DMS153 (cell line): ENCODE measurements around the gene SRGAP1.

Source experiments
- DNase-seq: peaks from one replicate; lab custom pipeline; 2025; lab: John Stamatoyannopoulos, UW

The SRGAP1 gene

GRCh38 chr12:63937378-63938316 lies 93.1 kb downstream of the SRGAP1 start:
- no peak for DNase-seq

DNA sequence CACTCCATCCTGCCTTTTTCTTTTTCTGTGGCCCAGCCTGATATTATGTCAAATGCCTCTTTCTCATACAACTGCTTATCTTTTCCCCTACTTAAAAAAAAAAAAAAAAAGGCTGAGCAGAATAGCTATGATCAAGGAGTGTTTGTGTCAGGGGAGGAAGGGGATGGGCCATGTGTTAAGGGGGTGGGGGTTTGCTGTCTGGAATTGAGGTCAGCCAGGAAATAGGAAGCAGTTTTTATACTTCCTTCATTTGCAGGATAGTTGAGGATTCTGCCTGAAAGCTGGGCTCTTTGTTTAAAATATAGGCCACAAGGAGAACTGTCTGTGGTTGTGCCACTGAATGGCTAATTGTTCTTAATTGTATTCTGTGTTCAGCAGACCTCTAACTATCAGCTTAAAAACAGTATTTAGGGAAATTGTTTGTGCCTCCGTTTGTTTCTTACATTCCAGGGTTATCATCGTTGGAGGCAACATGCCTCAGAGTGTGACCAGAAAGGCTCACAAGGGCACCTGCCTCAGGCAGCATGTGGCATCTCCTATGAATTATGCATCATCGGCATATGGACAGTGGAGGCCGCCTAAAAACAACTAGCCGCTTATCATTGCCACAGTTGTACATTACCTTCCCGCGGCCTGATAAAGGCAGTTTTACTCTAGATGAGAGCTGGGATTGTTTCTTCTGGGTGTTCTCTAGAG lies 96.0 kb downstream of the SRGAP1 start:
- DNase-seq: peak; percentile 40

- DNase-seq: no peak
Measured at GRCh38 chr12:63941166-63941800, 96.8 kb downstream of the SRGAP1 start.

GRCh38 chr12:63941879-63942278 lies 97.4 kb downstream of the SRGAP1 start:
- DNase-seq: no peak

DNA sequence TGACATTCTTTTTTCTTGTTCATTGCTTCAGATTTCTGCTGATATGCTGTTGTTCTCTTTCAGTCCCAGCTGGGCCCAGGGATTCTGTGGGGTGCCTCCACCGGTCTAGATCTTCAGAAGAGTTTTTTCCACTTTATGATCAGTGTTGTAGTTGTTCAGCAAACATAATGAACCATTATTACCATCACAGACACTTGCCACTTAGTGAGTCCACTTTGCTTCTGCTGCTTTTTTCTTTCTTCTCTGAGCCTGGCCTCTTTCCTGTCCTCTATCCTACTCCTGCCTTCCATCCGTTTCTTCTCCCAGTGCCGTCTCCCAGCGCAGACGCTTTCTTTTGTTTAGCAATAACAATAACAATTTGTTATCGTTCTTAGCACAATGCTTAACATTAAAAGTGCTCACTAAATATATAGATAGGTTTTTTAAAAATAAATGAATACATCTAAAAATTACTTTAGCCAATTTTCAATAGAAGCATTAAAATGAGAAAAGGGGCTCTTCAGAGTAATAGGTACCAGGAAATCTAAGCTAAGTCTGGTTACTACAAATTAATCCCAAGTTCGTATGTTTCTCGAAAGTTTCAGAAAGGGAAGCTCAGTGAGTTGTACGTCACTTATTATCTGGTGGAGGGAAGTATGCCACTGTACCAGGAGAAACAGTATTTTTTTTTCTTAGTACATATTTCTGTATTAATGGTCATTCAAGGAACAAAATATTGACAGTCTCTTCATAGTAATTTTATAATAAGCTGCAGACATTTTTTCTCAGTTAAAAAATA lies 98.2 kb downstream of the SRGAP1 start:
- no peak for DNase-seq

- DNase-seq: no peak
Measured at GRCh38 chr12:63944034-63944579, 99.6 kb downstream of the SRGAP1 start.

GRCh38 chr12:63944586-63945228 lies 100.2 kb downstream of the SRGAP1 start:
- no peak for DNase-seq

GRCh38 chr12:63945777-63946176 lies 101.3 kb downstream of the SRGAP1 start:
- no peak for DNase-seq

GRCh38 chr12:63948211-63948610 lies 103.7 kb downstream of the SRGAP1 start:
- no peak for DNase-seq

GRCh38 chr12:63949902-63950301 lies 105.4 kb downstream of the SRGAP1 start:
- no peak for DNase-seq

GRCh38 chr12:63952995-63953394 lies 108.5 kb downstream of the SRGAP1 start:
- no peak for DNase-seq

DNA sequence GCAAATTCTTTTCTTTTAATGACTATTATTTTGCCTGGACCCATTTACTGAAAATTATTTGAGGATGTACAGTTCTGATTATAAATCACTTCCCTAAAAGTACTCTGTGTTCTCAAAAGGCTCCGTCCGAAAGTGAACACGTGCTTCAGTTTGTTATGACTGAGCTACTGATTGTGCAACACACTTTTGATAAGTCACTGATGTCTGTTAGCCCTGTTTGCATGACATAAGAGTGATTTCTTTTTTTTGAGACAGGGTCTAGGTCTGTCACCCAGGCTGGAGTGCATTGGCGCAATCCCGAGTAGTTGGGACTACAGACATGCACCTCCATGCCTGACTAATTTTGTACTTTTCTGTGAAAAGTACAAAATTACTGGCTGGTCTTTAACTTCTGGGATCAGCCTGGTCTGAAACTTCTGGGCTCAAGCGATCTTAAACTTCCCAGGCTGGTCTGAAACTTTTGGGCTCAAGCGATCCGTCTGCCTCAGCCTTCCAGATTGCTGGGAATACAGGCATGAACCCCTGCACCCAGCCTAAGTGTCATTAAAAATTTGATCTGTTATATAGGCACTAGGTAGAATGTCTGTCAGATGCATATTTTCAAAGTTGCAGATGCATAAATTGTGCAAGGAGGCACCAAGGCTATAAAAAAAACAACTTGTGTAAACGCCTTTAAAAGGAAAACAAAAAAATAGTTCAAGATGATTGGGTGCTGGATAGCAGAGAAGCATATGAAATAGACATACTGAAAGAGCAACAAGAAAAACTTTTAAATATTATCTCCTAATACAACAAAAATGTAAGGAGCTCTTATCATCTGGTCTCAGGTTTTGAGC lies 111.5 kb downstream of the SRGAP1 start:
- no peak for DNase-seq

DNA sequence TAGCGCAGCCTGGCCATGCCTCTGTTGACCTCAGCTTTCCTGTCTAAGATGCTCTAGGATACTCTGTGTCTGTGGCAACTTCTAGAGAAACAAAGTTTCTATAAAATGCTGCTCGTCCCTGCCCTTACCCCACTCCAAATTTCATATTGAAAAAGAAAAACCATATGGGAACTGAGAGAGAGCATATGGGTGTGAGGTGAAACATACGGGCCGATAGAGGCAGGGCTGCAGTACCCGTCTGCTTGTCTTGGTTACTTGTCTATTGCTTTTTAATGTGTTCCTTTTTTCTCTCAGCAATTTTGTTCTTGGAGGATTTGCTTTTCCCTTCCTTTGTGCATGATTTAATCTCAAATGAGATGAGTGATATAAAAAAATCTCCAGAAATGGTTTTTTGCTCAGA lies 113.0 kb downstream of the SRGAP1 start:
- DNase-seq: no peak

DNA sequence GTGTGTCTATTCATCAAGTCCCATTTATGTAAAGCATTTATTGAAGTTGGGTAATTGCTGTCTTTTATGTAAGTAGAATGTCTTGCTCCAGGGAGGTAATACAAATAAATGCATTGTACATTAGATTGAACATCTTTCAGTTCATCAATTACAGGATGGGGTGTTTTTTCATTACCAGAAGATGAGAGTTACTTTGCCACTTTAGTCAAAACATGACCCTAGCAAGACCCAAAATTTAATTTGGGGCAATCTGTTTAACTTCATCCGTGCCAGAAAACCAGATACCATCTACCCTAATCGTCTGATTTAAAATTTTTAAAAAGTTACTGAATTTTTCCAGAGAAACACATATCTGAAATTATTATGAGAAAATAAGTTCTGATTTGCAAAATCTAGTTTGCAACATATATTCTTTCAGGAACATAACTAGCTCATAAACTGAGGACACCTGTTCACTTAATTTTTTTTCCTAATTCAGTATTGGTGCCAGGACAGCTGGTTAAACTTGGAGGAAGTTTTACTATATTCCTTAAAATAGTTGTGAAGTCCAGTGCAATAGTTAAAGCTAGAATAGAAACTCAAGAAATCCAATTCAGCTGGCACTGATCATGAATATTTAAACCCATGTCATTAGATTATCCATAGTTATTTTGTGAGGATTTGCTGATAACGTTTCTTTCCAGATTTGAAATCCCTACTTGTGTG lies 114.5 kb downstream of the SRGAP1 start:
- DNase-seq: no peak

GRCh38 chr12:63961048-63961447 lies 116.5 kb downstream of the SRGAP1 start:
- no peak for DNase-seq

DNA sequence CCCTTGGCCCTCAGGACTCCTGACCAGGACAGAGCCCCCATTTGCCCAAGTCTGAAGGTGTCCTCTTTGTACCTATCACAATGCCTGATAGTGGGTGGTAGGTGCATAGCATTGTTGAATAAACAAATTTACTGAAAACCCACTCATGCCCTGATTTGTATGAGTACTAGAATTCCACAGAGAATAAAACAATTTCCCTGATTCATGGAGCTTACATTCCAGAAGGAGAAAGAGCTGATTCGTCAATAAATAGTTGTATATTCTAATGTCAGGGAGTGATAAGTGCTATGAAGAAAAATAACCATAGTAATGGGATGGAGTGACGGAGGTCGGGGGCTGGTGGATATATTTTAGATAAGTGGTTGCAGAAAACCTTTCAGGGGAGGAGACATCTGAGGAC lies 117.0 kb downstream of the SRGAP1 start:
- no peak for DNase-seq

DNA sequence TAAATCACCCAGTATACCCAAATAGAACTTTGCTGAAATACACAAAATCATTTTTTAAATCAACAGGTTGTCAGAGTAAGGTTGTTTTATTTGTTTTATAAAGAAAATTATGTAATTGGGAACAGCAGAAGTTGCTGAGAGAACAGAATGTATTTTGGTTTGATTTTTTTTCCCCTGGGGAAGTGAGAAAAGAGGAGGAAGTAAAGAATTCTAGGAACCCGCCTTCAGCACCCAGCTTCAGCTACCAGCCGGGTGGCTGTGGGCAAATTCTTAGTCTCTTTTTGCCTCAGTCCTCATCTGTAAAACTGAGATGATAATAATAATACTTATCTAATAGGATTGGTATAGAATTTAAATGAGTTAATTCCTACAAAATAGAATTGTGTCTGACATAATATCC lies 119.4 kb downstream of the SRGAP1 start:
- DNase-seq: no peak

- DNase-seq: no peak
Measured at GRCh38 chr12:63964301-63964700, 119.8 kb downstream of the SRGAP1 start.

GRCh38 chr12:63965936-63966605 lies 121.6 kb downstream of the SRGAP1 start:
- no peak for DNase-seq
